Measurements from ENCODE around the gene TIAM2.

Gene TIAM2

DNA sequence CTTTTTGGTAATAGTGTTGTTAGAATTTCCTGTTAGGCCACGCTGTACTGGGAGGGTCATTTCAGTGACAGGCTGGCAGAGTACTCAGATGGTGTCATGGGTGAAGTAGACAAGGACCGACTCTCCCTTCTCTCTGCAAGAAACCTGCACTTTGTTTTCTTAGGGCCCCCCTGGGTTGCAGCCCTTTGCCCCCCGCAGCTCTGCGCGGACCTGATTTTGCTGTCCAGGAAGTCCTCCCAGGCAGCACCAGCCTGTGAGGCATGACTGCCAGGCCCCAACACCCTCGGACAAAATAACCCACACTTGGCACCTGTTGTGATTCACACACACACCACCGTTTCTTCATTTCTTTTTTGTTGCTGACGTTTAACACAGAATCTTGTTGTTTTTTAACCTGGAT, 246.9 kb downstream of the TIAM2 start:
- no peak for DNase-seq

DNA sequence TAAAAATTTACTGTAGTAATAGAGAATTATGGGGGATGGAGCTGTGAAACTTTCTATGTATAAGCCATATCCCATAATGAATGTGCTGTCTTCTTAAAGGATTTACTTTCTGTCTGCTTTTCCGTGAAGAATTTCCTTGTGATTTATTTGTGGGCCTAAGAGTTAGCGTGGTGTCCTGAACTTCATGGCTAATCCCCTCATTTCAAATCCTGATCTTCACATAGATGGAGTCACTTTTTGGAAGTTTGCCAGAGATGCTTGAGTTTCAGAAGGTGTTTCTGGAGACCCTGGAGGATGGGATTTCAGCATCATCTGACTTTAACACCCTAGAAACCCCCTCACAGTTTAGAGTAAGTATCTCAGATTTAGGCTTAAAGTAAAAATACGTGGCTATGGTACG, 249.3 kb downstream of the TIAM2 start:
- no peak for DNase-seq

DNA sequence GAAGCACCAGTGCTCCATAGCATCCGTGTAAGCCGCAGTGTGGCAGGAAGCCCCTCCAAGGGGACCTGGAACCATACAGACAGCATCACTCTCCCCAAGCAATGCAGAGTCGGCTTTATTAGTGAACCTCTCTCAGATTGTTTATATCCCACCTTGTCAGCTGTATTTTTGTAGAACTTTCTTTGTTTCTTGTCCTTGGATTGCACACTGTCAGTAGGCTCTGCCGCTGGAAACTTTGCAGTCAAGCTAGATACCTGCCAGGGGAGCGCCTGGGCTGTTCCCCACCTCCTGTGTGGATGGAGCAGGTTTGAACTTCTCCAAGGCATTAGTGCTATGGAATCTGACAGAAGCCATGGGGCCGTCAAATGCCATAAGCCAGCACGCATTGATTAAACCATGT, 250.1 kb downstream of the TIAM2 start:
- DNase-seq, result no peak

DNA sequence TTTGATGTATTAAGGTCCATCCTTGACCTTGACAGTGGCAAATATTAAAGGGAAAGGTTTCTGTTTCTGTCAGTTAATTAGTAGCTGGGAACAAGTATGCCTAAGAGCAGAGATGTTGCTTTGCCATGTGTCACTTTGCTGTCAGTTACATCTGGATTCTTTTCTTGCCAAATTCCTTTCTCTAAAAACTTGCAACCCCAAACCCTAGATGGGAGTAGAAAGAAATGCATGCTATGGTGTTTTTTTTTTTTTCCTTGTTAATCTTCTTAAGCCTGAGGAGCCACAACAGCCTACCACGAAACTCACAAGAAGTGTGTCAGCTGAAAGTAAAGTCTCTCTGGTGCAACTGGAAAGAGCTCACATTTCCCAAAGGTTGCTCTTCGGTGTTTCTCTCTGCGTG, 250.7 kb downstream of the TIAM2 start:
- DNase-seq, result no peak

DNA sequence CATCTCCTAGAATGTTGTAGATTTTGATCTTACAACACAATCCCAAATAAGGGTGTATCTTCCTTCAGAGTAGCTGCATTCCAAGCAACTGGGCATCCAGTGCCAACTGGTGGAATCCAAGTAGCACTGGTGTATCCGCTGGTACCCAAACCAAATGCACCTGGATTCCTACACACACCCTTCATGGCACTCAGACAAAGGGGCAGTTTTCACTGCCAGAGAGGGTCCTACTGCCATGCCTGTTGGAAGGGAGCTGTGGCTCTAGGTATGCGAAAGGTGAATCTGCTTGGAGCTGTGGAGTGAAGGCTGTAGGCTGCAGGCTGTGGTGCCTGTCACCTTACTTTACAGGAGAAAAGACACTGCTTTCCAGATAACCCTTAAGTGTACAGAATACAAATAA, 251.7 kb downstream of the TIAM2 start:
- no peak for DNase-seq

DNA sequence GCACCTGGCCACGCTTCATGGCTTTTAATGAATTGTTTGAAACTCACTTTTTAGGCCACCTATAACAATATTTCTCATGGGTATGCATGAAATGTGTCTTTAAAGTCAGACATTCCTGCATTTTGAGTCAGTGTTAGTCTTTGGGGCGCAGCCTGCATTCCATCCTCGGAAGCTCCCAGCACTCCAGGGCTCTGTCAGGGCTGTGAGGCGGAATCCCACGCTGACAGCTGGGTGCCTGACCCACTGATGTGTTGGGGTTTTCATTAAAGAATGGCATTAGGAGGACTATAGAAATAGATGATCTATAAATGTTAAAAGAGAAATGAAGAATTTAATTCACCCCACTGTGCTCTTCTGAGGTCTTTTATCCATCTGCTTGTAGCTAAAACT, 252.5 kb downstream of the TIAM2 start:
- no peak for DNase-seq

DNA sequence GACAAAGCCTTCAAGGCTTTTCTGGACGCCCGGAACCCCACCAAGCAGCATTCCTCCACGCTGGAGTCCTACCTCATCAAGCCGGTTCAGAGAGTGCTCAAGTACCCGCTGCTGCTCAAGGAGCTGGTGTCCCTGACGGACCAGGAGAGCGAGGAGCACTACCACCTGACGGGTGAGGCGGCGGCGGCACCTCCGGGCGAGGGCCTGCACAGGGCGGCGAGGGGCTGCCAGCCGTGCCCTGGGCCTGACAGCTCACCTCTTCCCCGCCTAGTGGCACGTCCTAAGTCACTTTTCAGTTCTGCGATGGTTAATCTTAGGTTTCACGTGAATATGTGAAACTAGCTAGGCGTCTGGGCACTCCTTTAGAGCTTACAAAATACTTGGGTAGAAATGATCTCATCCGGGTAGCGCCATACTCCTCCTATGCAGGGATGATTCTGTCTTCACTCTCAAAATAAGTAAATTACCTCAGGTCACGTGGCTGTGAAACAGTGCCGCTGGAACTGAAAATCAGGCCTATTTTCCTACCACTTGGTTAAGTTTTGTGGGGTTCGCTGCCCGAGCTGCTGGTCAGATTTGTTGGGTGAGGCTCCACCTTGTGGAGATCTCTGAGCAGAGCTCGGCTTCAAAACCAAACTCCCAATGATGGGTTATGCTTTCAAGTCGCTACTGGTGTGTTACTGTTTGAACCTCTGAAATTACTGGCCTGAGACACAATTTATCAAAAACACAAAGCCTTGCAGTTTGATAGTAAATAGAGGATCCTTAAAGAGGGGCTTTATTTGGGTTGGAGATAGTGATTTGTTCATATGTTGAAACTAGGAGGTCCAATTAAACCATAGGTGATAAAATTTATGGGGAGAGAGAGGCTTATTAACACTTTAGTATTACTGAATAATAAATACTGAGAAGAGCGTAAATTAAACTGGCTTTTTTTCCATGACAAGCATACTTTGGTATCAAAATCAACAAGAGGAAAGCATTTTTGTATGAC, 253.2 kb downstream of the TIAM2 start:
- peak; percentile 13 for DNase-seq

DNA sequence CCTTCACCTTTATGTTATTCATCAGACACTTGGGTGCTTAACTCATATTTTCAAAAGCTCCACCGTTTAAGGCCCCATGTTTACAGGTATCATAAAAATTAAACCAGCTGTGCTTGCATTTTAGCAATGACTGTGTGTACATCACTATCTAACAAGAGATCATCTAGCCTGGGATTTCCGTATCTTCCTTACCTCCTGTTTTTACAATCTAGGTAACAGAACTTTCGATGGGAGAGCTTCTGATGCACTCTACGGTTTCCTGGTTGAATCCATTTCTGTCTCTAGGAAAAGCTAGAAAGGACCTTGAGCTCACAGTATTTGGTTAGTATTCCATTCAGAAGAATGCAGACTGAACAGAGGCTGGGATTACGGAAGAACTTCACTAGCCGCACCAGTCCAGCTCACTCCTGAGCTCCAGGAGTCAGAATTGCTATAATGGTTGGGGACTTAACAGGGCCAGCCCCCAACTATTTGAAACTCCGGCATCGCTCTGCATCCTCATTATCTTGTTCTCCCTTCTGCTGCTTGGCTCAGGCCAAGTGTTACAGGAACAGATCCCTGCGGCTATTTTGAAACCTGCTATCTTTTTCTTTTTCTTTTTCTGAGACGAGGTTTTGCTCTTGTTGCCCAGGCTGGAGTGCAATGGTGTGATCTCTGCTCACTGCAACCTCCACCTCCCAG, 255.7 kb downstream of the TIAM2 start:
- DNase-seq, result no peak

DNA sequence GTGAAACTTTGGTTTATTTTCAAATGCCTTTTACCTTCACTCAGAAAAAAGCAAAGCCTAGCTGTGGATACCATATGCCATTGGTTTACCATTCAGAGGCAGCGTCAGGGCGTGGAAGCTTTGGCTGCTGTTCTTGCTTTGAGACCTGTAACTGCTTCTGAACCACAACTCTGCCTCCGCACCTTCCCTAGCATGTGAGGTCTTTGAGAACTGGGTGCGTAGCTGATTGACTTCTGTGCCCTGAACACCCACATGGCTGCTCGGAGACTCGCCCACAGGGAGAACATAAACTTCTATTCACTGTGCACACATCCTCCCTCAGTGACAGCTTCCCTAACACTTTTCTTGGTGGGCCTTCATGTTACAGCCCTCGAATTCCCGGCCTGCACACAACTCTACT, 257.5 kb downstream of the TIAM2 start:
- no peak for DNase-seq

DNA sequence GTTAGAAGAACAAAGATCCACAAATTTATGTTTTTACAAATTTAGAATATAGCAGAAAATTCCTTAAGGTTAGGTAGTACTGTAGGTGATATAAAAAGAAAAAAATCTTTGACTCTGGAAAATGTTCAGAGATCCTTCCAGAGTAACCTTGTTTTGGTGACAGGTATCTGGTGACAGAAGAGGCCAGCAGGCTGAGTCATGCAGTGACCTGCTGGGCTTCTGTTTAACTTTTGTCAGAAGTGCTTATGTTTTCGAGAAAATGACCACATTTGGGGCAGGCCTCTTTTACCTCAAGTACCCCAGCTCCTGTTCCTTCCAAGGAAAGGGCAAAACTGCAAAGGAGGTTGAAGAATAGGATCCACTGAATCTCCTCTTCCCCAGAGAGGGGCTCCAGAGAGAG, 258.2 kb downstream of the TIAM2 start:
- DNase-seq, result no peak

DNA sequence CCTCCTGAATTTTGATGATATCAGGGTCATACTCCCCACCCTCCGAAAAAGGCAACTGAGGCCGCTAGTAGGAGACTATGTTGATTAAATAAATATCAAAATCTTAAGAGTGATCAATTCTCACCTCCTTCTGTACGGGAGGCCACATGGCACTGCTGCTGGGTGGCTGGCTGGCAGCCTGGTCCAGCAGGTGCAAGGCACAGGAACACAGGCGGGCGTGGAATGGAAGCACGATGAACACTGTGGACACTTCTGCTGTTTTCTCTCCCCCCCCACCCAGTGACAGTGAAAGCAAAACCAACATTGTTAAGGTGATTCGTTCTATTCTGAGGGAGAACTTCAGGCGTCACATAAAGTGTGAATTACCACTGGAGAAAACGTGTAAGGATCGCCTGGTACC, 259.0 kb downstream of the TIAM2 start:
- no peak for DNase-seq

DNA sequence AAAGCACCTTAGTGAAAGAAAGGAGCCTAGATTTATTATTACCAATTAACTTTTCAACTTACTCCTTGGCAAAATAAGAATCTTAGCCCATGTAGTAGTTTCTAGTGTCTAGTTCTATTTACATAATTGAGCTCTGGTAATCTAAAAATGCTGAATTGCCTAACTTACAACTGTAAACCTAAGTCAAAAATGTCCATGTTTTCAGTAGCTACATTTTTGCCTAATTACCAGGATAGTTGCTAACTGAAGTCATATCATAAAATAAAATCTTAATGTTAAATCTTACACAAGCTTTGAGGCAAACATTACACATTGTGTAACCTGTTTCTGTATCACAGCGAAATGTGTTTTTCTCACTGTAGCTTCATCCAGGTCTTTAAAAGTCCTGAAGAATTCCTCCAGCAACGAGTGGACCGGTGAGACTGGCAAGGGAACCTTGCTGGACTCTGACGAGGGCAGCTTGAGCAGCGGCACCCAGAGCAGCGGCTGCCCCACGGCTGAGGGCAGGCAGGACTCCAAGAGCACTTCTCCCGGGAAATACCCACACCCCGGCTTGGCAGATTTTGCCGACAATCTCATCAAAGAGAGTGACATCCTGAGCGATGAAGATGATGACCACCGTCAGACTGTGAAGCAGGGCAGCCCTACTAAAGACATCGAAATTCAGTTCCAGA, 261.1 kb downstream of the TIAM2 start:
- no peak for DNase-seq

DNA sequence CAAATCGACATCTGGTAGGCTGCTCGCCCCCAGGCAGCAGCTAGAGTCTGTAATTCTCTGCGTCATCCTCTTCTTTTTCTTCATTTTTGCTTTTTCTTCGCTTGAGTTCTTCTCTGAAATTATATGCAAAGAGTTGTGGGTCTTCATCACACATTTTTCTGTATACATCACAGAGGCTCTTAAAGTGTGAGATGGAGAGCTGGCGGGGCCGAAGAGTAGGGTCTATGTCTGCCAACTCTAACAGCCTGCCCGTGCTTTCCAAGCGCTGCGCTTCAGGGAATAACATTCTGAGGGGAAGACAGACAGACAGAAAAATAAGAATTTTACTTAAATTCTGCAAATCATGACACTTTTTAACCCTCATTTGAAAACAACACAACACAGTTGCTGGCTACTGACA, 262.7 kb downstream of the TIAM2 start:
- no peak for DNase-seq

DNA sequence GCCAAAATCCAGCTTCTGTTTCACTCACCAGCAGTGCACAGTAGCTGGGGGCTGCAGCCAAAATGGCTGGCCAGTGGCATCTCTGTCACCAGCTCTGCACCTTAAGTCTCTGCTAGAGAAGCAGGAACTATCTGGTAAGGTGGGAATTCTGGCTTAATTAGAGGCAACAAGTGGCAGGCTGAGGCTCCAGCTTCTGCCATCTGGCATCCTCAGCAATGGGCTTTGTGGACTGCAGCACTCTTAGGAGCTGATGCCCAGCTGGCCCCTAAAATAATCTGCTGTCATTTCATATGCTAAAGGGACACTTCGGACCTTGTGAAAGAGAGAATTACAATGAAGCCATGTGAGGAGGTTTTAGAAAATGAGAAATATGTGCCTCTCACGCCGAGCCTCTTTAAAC, 264.1 kb downstream of the TIAM2 start:
- DNase-seq, result no peak

DNA sequence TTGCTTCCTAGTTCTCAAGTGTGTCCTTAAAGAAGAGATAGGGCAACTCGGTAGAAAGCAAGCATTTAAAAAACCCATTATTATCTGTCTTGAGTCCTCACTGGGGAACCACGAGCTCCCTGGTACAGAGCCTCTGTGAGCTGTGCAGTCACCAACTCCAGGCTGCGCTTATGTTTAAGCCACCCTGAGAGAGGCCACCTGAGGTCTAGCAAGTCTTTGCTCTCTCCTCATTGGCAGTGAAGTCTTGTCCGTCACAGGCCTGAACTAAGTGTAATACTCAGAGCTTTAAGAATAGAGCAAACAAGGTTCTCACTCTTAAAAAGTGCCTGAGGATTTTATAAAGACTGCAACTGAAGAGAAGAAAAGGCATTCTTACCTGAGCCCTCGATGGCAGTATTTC, 264.8 kb downstream of the TIAM2 start:
- no peak for DNase-seq

DNA sequence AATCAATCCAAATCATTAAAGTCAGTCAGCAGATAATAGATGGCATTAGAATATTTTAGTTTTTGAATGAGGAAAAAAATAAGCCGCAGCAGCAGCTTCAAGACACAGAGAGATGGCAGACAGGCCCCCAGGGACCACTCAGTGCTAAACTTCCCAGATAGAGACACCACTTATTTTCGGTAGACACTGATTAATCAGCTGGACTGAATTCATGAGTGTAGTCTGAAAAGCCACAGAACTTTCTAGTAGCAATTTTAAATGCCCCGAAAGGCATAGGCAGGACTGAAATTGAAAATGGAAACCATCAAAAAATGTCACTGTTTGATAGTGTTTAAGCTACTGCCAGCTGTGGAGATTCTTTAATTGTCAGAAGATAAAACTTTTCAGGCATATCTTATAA, 265.6 kb downstream of the TIAM2 start:
- DNase-seq, result no peak

DNA sequence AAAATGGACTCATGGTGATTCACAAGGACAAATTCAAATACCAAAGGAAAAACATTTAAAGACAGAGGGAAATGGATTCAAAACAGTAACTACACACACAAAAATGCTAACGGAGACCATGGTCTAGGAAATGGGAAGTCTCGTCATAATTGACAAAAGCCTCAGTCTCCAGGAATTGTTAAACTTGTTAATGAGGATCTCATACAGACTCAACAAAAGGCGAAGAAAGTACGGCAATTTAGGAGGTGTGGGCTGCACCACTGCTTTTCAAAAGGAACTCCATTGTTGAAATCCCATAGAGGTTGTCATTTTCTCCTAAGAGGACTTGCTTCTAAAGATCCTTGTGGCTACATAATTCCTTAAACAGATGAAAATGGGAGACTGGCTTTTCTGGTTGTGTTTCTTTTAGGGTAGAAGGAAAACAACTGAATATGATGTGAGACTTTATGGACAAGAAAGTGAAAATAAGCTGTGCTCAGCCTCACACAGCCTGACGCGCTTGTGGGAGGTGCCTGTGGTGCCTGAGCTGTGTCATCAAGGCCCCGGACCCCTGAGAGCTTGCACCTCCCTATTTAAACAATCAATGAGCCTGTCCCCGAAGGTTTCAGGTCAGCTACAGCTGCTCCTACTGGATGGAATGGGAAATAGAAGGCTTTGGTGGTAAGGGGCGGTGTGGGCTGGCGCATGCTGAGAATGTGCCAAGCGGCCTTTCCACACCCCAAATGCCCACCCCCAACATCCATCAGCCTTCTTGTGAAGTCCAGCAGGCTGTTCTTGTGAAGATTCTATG, 266.2 kb downstream of the TIAM2 start:
- no peak for DNase-seq

DNA sequence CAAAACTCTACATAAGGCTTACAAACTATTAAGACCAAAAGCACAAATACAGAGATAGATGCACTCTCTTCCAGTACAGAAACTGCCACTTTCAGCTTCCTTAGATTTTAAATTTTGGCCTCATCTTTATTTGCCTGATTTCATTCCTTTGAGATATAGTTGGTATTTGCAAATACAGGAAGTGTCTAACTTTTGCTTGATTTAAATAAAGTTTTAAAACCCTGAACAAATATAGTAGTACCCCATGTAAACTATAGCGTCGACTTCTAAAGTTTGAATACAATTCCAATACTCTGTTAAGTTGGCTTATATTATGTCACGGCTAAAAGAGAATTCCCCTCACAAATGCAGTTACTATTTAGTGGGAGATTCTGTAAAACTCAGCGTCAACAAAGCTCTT, 267.5 kb downstream of the TIAM2 start:
- no peak for DNase-seq

DNA sequence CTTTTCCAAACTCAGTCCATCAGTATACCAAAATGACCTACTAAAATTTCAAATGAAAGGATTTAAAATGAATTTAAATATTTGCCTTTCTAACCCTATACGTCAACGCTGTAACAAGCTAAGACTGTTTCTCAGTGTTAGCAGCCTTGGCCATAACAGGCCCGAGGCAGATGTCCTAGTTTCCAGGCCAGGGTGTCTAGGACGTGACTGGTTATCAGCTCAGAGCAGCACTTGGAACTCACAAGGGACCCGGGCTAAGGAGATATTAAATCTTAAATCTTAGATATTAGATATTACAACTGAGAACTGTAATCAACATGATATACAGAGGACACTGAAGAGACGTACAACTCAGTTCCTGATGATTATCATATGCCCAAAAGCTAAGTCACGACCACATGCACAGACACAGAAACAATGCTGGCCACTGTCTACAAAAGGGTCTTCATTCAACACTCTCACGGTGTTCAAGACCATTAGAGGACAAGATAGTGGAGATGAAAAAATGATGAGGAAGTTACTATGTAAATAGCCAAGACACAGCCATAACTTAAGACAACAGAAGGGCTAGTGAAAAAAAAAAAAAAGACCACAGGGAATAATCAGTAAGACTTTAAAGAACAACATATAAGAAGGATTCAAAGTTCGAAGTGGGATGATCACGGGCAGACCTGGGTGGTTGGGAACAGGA, 268.4 kb downstream of the TIAM2 start, which contains the start of gene CLDN20:
TSS of gene CLDN20 (plus strand) at position 641 of the 691 bp plus-strand sequence. CDS start 11,707 bp downstream, outside the sequence.
- DNase-seq, result no peak

DNA sequence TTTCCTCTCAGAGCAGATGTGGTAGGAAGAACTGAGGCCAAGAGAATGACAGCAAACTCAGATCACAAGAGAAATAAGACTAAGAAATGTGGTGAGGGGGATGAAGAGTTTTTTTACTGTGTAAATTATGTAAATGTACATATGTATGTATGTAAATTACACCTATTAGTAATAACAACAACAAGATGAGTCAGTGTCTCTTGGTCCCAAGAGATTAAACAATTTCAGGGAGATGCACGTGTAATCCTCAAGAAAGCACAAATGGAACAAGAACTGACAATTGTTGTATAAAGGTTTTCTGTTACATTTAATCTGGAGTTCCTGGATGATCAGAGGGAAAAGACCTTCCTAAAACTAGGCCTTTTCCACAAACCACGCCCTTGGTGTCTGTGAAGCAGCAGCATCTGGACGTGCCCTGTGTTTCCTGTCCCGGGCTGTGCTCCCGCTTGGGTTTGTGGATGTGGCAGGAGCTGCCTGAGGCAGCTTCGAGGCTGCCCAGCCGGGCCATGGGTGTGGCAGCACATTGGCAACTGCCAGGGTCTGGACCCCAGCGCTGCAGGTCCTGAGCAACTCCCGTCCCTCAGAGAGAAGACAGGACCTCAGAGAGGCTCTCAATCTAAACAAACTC, 269.7 kb downstream of the TIAM2 start:
- no peak for DNase-seq

DNA sequence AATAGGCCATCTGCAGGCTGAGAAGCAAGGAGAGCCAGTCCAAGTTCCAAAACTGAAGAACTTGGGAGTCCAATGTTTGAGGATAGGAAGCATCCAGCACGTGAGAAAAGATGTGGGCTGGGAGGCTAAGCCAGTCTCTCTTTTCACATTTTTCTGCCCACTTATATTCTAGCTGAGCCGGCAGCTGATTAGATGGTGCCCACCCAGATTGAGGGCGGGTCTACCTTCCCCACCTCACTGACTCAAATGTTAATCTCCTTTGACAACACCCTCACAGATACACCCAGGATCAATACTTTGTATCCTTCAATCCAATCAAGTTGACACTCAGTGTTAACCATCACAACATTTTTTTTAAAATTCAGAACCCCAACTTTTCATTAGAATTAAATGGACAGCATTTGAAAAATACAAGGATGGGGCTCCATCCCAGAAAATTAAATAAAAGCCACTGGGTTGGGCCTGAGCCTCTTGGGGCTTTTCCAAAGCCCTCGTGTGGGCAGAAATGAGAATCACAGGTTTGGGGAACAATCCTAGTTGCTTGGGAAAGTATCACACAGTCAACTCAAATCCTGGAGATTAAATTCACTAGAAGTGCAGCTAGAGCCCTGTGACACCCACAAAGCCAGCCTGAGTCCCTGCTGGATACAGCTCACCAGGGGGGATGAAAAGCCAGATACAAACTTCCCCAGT, 270.9 kb downstream of the TIAM2 start:
- DNase-seq, result no peak

Measured in stimulated activated CD4-positive, alpha-beta T cell treated with anti-CD3 and anti-CD28 coated beads, Interleukin-12 subunit alpha, Interleukin-12 subunit beta, amount 100 ng/mL, for 4 hours (primary cell).